ENCODE data around the gene SND1.

Gene SND1

DNA sequence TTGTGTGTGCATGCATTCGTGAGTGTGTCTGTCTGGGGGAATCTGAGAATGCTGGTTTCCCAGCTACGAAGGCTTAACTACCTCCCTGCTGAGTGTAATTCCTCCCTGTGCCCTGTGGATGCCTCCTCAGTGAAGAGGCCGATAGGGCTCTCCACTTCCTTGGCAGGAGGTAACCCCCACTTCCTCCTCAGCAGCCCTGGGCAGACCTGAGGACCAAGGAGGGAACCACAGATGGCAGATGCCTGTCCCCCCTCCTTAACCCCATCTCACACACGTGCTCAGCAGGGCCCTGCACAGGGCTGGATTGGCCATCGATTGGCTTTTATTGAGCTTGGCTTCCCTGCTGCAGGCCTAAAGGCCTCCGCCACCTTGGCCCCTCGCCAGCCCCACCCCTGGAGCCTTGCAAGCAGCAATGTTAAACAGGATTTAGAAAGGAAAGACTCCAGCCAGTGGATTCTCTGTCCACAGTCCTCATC is 424.8 kb downstream of the SND1 start:
- H3K4me3 ChIP-seq (replicated peaks; ENCODE audit: insufficient read depth, low read length), result no peak overlapping the region
- DNase-seq (ENCODE audit: low read depth in 1 of 2, low spot score in 1 of 2), result peak; percentile 10 to 19
- TF ChIP-seq, protein P1, sequence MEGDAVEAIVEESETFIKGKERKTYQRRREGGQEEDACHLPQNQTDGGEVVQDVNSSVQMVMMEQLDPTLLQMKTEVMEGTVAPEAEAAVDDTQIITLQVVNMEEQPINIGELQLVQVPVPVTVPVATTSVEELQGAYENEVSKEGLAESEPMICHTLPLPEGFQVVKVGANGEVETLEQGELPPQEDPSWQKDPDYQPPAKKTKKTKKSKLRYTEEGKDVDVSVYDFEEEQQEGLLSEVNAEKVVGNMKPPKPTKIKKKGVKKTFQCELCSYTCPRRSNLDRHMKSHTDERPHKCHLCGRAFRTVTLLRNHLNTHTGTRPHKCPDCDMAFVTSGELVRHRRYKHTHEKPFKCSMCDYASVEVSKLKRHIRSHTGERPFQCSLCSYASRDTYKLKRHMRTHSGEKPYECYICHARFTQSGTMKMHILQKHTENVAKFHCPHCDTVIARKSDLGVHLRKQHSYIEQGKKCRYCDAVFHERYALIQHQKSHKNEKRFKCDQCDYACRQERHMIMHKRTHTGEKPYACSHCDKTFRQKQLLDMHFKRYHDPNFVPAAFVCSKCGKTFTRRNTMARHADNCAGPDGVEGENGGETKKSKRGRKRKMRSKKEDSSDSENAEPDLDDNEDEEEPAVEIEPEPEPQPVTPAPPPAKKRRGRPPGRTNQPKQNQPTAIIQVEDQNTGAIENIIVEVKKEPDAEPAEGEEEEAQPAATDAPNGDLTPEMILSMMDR (IDR thresholded peaks at IDR 0.05; ENCODE audit: insufficient read depth, low read length), result no peak
- TF ChIP-seq SPI1 (IDR thresholded peaks at IDR 0.05; ENCODE audit: borderline replicate concordance, low read depth), result peak; percentile 9; the same call in 1 of the 2 replicates
- TF ChIP-seq REST (IDR thresholded peaks at IDR 0.05; ENCODE audit: insufficient replicate concordance, low read depth), result no peak
- H3K27me3 ChIP-seq (ENCODE audit: insufficient read depth, poor library complexity, severe bottlenecking), result no peaks in the 10 kb centered on the region
- no peak overlapping the region for H3K27ac ChIP-seq (replicated peaks)

DNA sequence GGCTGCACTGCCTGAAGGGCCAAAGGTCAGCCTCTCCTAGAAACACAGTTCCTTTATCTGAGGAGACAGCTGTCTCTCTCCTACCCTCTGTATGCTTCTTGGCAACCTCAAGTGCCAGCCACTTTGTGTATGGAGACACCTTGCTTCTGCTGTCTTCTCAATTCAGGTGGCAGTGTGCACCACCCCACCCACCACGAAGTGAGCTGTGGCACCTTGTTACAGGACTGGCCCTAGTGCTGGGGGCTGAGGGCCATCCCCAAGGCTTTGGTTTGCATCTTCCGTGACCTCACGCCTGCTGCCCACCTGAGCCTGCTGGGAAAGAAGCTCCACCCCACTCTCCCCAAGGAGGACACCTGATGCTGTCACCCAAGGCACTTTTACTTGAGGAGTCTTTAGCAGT is 426.3 kb downstream of the SND1 start:
- Histone ChIP-seq H3K27ac (replicated peaks) (no peak overlapping the region), H3K27me3 (ENCODE audit: insufficient read depth, poor library complexity, severe bottlenecking) (no peaks in the 10 kb centered on the region), H3K4me3 (replicated peaks; ENCODE audit: insufficient read depth, low read length) (no peak overlapping the region)
- no peak for DNase-seq (ENCODE audit: low read depth in 1 of 2, low spot score in 1 of 2)
- TF ChIP-seq, protein P1 (IDR thresholded peaks at IDR 0.05; ENCODE audit: insufficient read depth, low read length), result no peak
- TF ChIP-seq GABPA (IDR thresholded peaks at IDR 0.05; ENCODE audit: low read depth) (no peak), POLR2AphosphoS5 (IDR thresholded peaks at IDR 0.05; ENCODE audit: low read depth) (no peak; the same call in 1 of the 2 replicates), REST (IDR thresholded peaks at IDR 0.05; ENCODE audit: insufficient replicate concordance, low read depth) (no peak)

DNA sequence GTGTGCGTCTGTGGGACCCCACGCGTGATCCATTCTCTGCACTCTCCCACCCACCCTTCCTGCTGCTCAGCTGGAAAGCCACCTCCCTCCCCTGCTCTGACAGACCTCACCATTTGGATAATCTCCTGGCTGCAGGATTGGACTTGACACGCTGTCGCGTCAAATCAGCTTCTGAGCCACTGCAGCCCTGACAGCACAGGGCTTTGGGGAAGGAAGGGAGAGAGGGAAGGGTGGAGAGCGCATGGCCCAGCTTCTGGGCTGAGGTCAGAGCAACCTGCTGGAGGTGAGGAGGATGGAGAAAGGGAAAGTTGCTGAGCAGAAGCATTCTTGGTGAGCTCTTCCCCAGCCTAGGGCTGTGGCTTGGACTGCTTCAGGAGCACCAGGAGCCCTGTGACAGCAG is 428.2 kb downstream of the SND1 start:
- Histone ChIP-seq H3K4me3 (replicated peaks; ENCODE audit: insufficient read depth, low read length) (no peak overlapping the region), H3K27me3 (ENCODE audit: insufficient read depth, poor library complexity, severe bottlenecking) (no peaks in the 10 kb centered on the region), H3K27ac (replicated peaks) (no peak overlapping the region)
- DNase-seq (ENCODE audit: low read depth in 1 of 2, low spot score in 1 of 2), result no peak
- TF ChIP-seq REST (IDR thresholded peaks at IDR 0.05; ENCODE audit: insufficient replicate concordance, low read depth), result no peak

GRCh38 chr7:128081351-128081750 is 429.4 kb downstream of the SND1 start:
- H3K27me3 ChIP-seq (ENCODE audit: insufficient read depth, poor library complexity, severe bottlenecking), result no peaks in the 10 kb centered on the region
- no peak overlapping the region for H3K4me3 ChIP-seq (replicated peaks; ENCODE audit: insufficient read depth, low read length)
- no peak for TF ChIP-seq POLR2AphosphoS5 (IDR thresholded peaks at IDR 0.05; ENCODE audit: low read depth)
- no peak for TF ChIP-seq SPI1 (IDR thresholded peaks at IDR 0.05; ENCODE audit: borderline replicate concordance, low read depth)
- TF ChIP-seq REST (IDR thresholded peaks at IDR 0.05; ENCODE audit: insufficient replicate concordance, low read depth), result no peak
- no peak for DNase-seq (ENCODE audit: low read depth in 1 of 2, low spot score in 1 of 2)
- H3K27ac ChIP-seq (replicated peaks), result no peak overlapping the region

Measured in HL-60 (cell line).